AG09309 (cell line): Measurements from ENCODE around the gene WASF2.

ENCODE experiments used
- DNase-seq: peaks from one replicate; pipeline ENCODE4 v3.0.0-alpha.2; 2010; ENCODE audit warnings: low read depth
- H3K4me3 ChIP-seq: 2 replicates; pipeline ENCODE4 v1.5.1; 2011; ENCODE audit warnings: mild to moderate bottlenecking, low read depth, low read length, moderate library complexity; ENCODE audit not compliant: control insufficient read depth
- TF ChIP-seq, protein P1 (sequence below): IDR thresholded peaks from 2 replicates; pipeline ENCODE4 v1.5.1; 2011; ENCODE audit warnings: mild to moderate bottlenecking, low read depth, low read length, inconsistent platforms; ENCODE audit not compliant: insufficient read depth, control insufficient read depth; ENCODE audit errors: missing control alignments

The WASF2 gene

DNA sequence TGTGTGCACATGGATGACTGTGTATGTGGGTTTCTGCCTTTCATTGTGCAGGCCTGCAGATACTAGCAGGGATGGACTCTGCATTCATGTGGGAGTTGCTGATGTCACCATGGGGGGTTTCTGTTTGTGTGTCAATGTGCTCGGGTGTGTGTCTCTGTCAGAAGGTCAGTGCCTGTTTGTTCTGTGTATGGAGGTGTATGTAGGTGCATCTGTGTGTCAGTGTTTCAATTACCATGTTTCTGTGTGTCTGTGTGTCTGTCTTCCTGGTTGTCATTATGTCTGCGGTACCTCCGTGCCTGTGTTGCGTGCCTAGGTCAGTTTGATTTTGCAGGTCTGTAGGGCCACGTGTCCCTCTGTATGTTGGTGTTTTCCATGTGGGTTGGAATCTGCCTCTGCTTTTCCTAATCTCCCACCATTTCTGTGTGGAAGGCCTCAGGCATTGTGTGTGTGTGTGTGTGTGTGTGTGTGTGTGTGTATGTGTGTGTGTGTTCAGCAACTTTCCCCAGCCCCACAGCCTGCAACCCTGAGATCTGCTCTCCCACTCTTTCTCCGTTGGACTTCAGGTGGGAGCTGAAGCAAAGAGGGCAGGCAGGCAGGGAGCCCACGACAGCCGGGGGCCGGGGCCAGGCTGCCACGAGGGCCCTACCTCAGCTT is 36.7 kb upstream of the WASF2 start:
- DNase-seq, result no peak
- H3K4me3 ChIP-seq, result no peak overlapping the region
- TF ChIP-seq, protein P1, sequence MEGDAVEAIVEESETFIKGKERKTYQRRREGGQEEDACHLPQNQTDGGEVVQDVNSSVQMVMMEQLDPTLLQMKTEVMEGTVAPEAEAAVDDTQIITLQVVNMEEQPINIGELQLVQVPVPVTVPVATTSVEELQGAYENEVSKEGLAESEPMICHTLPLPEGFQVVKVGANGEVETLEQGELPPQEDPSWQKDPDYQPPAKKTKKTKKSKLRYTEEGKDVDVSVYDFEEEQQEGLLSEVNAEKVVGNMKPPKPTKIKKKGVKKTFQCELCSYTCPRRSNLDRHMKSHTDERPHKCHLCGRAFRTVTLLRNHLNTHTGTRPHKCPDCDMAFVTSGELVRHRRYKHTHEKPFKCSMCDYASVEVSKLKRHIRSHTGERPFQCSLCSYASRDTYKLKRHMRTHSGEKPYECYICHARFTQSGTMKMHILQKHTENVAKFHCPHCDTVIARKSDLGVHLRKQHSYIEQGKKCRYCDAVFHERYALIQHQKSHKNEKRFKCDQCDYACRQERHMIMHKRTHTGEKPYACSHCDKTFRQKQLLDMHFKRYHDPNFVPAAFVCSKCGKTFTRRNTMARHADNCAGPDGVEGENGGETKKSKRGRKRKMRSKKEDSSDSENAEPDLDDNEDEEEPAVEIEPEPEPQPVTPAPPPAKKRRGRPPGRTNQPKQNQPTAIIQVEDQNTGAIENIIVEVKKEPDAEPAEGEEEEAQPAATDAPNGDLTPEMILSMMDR, result no peak

DNA sequence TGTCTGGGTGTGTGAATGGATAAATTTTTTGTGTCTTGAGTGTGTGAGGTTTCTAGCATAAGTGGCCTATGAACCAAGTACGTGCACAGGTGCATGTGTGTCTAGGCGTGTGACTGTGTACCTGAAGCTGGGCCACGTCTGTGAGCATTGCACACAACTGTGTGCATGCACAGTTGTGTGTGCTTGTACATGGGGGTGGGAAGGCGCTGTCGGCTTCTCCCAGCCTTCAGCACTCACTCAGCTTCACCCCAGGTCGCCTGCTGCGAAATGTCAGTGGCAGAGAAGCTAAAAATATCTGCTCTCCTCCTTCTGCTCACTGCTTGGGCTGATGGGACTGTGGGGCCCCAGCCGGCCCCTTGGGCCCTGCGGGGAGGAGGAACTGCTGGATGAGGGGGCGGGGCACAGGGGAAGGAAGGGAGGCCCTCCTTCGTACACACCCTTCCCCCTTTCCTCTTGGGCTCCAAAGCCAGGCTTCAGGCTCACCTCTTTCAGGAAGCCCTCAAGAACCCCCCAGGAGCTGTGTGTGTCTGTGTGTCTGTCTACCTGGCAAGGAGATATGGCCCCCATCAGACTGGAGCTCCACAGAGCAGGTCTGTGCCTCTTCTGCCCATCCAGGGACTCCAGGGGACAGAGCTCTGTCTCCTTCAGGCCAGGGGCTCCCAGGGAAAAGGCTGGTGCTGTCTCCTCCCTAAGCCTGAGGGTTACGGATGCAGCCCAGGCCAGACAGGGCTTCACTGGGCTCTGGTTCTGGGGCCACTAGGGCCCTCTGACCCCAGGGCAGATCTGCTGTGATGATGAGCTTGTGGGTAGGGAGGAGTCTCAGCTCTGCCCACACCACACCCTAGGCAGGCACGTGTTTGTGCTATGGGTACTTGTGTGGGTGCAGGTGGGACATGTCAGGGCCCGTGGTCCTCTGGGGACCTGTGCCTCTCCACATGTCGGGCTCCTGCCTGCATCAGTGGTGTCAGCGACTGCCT is 35.6 kb upstream of the WASF2 start:
- no peak overlapping the region for H3K4me3 ChIP-seq
- DNase-seq, result no peak
- TF ChIP-seq, protein P1, result no peak

DNA sequence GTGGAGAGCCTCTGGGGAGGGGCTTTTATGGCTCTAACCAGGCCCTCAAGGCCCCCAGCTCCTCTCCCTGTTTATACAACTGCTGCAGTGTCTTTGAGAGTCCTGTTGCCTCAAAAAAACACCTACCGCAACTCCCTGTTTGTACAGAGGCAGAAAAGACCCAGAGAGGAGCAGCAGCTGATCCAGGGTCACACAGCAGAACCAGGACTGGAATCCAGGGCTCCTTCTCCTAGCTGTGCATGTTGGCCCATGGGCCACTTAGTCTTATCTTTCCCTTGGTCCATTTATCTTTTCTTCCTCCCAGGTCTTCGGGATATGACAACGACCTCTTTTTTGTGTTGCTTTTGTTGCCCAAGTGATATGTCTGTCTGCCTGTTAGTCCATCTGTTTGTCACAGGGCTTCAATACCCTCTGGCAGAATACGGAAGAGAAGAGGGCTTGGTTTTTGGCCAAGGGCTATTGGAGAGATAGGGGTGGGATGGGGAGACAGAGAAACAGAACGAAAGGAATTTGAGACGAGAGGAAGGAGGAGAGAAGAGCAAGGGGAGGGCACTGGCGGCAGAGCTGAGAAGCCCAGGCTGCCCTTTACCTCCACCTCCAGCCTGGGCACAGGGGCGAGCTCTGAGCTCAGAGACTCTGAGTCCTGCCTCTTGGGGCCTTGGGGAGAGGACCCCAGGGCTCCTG is 33.5 kb upstream of the WASF2 start:
- no peak overlapping the region for H3K4me3 ChIP-seq
- DNase-seq, result no peak
- TF ChIP-seq, protein P1, result no peak

DNA sequence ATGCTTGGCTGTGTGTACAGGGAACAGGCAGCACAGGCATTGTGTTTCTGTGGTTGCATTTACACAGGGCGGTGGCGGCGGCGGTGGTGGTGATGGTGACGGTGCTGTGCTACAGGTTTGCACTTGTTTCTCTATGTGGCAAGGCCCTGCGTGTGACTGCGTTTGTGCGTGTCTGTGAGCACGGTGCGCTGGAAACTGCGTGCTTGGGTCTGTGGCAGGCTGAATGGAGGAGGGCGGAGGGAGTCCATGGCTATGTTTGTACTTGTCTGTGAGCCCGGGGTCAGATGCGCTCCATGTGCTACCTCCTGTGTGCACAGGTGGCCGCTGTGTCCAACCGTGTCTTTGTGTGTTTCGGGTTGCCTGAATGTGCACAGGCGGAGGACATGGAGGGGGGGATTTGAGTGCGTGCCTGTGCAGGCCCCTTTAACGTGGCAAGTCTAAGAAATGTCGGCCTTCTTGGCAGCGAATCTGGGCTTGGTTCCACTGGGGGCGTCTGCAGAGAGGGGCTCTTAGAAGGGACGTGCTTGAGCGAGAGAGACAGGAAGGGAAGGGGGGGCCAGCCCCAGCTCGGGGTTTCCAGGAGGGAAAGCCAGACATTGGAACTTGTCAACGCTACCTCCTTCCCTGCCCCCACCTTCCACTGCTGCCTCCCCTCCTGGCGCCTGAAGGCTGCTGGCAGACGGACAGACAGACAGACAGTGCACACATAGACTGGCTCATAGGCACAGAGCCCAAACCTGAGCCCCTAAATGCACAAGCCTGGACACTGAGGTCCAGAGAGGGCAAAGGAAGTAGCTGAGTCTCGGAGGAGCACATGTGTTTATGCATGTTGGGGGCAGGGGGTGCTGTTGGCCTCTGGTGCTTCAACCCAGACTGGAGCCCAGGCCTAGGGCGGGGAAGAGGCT is 32.7 kb upstream of the WASF2 start:
- no peak overlapping the region for H3K4me3 ChIP-seq
- TF ChIP-seq, protein P1, result no peak
- DNase-seq, result no peak

DNA sequence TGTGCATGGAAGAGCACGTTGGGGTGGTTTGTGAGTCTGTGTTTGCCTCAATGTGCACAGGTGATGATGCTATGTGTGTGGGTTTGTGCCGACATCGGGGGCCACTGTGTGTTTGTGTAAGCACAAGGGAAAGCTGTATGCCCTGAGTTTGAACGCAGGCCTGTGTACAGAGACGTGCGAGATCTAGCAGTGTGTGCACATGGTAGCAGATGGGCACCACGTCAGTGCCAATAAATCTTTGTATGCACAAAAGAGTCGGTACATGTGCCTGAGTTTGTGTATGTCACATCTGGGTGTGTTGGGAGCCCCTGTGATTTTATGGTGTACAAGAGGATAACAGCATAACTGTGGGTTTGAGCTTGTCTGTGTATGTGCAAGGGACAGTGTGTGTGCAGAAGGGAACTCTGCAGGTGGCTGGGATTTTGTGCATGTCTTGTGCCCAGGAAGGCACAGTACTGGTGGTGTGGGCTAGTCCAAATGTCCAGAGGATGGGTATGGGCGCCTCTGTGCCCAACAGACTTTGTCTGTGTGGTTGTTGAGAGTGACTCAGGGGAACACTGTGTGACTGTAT is 32.0 kb upstream of the WASF2 start:
- no peak overlapping the region for H3K4me3 ChIP-seq
- no peak for DNase-seq
- TF ChIP-seq, protein P1, result no peak
